NCI-H1694 treated with DMSO at 0.1 percent for 48 hours (cell line): Measurements from ENCODE around the gene SHROOM3.
"Not testable (repeated sequence)": the region's sequence is repeated elsewhere in the genome, so short reads cannot be mapped to it uniquely, and the experiment has no call there.

ENCODE experiments used
- DNase-seq: peaks from one replicate; lab custom pipeline; 2025; lab: John Stamatoyannopoulos, UW

SHROOM3 gene

GRCh38 chr4:76595435-76595834 is 160.4 kb downstream of the SHROOM3 start:
- DNase-seq, result no peak

GRCh38 chr4:76596713-76597112 is 161.7 kb downstream of the SHROOM3 start:
- DNase-seq, result no peak

GRCh38 chr4:76597423-76597979 is 162.5 kb downstream of the SHROOM3 start:
- no peak for DNase-seq

GRCh38 chr4:76600447-76600846 is 165.4 kb downstream of the SHROOM3 start:
- DNase-seq, result no peak

GRCh38 chr4:76601791-76602190 is 166.8 kb downstream of the SHROOM3 start:
- no peak for DNase-seq

DNA sequence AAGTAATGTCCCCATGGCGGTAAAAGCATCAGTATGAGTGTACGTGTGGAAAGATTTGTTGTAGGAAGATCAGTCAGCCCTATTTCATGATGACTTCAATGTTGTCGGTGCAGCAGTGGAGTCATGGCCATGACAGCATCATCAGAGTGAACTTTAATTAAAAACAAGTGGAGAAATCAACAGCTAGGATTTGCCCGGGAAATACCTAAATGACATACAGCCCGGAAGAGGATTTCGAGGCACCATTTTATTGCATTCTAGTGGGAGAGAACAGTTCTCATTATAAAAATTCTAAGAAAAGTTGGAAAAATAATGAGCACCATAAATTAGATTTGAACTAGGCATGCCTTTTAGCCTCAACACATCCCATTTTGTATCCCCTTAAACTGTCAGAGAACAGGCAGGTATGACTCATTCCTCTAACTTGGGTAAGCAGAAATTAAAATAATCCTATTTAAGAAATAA is 170.1 kb downstream of the SHROOM3 start:
- no peak for DNase-seq

- DNase-seq, result no peak
Observed at GRCh38 chr4:76606645-76607265, 171.7 kb downstream of the SHROOM3 start.

GRCh38 chr4:76607266-76607799 is 172.3 kb downstream of the SHROOM3 start:
- DNase-seq, result no peak

- DNase-seq, result no peak
Observed at GRCh38 chr4:76607846-76608245, 172.8 kb downstream of the SHROOM3 start.

GRCh38 chr4:76608549-76608948 is 173.5 kb downstream of the SHROOM3 start:
- not testable (repeated sequence) for DNase-seq

DNA sequence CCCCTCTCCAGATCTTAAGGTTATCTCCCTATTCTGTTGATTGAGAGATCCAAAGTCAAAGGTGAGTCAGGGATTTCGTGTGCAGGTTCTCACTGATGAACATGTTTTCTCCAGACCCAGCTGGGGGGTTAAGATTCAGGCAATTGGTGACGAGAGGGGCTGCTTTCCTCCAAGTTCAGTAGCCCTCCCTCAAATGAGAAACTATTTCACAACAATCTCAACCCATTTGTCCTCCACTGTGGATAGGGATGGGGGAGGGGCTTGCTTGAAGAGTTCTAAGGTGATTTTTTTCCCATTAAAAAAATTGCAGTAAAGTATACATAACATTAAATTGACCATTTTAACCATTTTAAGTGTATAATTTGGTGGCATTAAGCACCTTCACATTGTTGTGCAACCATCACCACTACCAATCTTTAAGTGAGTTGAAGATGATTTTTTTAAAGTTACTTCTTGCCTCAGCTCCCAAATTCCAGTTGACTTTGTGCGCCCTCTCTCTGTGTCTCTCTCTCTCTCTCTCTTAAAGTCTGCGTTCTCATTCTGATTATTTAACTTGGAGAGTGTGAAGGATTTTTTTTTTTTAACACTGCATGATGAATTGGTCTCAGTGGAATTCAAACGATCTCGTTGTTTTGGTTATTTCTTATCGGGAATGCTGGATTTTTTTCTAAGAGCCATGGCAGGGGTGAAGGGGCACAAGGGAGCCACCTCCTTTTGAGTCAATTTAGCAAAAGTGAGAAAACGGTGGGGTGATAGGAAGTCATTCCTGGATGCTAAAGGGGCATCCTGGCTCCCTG is 175.9 kb downstream of the SHROOM3 start:
- no peak for DNase-seq

GRCh38 chr4:76611616-76612207 is 176.7 kb downstream of the SHROOM3 start:
- DNase-seq, result no peak

DNA sequence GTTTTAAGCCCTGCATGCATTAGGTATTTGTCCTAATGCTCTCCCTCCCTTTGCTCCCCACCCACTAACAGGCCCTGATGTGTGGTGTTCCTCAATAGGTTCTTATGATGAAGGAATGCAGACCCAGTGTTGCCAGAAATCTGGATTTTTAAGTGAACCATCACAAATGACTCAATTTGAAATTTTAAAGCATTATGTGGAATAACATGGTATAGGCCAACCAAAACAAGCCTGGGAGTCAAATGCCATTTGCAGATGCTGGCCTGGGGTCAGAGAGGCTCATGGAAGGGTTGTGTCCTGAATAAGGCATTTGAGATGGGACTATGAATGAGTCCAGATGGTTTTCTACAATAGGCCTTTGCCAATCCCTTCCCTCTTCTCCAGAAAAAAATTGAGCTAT is 179.6 kb downstream of the SHROOM3 start:
- DNase-seq, result no peak

DNA sequence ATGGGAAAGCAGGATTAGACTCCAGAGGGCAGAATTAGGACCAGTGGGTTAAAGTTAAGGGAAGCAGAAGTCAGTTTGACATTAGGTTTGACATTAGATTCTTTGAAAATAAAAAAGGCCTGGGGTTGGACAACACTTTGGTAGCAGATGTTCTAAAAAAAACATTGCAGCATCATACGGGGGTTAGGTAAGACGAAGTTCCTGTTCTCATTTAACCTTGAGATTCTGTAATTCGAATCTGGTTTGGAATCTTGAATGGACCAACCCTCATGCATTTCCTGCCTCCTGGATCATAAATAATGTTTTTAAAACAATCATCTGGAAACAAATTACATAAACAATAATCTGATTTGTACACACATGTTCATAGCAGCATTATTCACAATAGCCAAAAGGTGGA is 181.0 kb downstream of the SHROOM3 start:
- no peak for DNase-seq

- DNase-seq, result no peak
Observed at GRCh38 chr4:76616526-76616925, 181.5 kb downstream of the SHROOM3 start.

DNA sequence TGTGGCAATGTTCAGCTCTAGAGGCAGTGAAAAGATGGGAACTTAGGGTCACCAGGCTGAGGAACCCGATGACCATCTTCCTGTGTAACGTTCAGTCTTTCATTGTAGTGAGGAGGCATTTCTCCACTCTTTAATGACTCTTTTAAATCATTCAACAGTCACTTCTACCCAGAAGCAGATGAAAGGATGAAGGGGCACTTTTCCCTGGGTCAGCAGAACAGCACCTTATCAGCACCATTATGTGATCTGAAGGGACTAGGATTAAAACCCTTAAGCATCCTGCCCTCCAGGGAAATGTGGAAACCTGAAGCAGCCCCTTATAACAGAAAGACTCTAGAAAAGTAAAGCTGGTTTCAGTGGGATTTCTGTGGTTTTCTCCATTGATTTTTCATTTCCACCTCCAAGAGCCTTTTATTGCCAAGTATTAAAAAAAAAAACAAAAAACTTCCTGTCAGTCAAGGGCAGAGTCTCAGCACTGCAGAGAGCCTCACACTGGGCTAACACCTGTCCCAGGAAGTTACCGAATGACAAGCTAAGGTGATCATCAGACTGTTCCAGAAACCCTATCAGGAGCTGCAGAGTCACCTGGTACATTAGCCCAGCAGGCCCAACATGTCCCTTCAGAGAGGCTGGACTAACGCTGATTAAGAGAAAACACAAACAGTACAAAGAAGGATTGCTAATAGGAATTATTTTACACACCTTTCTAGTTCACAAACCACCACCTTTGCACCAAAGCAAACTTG is 185.9 kb downstream of the SHROOM3 start:
- DNase-seq, result no peak

DNA sequence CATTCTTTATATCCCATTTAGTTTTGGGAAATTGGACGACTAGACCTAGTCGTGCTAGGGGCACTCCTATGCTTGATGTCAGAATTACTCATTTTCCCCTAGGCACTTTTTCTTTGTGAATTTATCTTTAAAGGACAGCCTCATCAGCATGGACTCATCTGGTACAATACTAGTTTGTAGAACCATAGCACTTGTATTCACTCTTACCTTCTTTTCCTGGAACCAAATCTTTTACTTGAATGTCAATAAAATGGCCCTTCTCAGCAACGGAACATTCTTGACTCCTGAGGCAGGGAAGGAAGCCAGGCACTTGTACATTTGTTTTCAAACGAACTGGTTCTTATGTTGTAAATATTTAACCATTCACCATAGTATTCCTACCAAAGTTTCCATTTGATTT is 187.1 kb downstream of the SHROOM3 start:
- no peak for DNase-seq

DNA sequence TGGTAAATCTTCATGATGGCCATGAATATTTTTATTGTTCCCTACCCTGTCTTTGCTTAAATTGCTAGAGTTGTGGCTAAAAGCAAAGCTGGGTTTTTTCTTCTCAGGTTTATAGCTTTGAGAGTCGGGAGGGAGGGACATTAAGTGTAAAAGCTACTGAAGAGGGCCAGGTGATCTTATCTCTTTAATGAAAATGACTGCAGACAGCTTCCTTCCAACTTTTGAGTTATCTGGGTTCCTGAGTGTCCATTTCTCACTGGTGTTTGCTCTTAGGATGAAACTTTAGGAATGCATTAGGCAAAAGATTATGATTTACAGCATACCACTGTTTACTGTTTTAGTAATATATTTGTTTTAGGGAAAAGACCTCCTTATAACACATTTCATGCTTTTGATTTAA is 187.7 kb downstream of the SHROOM3 start:
- no peak for DNase-seq

DNA sequence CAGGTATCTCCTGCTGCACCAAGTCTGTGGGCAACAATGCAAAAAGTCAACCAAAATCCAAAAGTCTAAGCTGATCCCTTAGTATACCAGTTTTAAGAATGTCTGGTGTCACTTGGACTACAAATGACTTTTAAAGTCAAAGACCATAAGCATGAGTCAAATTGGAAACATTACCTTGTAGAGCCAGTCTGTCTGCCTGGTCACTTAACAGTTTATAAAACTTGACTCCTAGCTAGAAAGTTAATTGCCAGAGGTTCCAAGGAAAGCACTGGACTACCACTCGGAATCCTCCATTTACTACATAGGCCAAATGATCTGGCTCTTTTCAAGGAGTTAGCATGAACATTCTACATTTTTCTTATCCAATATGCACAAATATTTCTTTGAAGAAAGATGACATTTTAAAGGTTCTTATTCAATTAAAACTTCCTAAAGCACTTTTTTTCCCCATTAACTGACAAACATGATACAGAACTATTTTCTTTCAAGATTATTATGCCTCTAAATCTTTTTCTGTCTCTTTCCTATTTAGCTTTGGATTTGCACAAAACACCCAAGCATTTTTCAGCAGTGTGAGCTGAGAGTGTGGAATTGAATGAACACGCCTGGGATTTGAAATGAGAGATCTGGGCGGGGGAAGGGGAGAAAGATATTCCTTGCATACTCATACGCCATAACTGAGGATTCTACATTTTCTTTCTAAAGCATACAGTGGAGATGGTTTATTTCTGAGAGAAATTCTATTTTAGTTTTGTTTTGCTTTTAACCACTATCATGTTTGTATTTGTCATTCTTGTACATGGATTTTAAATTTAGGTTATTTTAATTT is 188.4 kb downstream of the SHROOM3 start:
- no peak for DNase-seq

GRCh38 chr4:76624241-76624681 is 189.2 kb downstream of the SHROOM3 start:
- no peak for DNase-seq
